ENCODE measurements around the gene RNF183.

DNA sequence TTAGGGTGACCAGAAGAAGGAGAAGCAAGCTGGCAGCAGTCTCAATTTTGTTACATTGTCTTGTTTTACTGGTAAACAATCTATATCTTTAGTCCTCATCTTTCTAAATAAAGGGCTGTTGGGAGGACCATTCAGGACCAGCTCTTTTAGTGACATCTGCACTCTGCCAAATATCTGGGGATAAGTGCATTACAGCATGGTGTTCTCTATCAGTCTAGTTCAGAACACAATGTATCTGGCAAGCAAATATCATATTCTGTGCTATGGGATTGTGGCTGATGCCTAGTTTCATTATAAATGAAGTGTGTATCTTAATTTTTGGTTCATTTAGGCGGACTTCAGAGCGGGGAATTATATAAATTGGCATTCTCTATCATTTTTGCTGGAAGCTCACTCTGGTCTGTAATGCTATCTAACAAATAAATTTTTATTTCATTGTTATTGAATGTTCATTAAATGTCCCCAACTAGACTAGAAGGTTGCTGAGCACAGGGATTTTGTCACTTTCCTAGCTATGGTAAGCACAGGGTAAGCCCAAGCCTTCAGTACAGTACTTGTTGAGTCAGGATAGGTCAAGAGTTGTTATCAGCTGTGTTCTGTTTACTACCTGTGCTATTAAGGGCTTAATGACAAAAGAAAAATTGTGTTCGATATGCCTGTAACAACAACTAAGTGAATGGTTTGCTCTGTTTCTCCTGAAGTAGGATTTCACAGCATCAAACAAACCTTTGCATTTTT lies 25.0 kb upstream of the RNF183 start:
- TF ChIP-seq, protein P1, sequence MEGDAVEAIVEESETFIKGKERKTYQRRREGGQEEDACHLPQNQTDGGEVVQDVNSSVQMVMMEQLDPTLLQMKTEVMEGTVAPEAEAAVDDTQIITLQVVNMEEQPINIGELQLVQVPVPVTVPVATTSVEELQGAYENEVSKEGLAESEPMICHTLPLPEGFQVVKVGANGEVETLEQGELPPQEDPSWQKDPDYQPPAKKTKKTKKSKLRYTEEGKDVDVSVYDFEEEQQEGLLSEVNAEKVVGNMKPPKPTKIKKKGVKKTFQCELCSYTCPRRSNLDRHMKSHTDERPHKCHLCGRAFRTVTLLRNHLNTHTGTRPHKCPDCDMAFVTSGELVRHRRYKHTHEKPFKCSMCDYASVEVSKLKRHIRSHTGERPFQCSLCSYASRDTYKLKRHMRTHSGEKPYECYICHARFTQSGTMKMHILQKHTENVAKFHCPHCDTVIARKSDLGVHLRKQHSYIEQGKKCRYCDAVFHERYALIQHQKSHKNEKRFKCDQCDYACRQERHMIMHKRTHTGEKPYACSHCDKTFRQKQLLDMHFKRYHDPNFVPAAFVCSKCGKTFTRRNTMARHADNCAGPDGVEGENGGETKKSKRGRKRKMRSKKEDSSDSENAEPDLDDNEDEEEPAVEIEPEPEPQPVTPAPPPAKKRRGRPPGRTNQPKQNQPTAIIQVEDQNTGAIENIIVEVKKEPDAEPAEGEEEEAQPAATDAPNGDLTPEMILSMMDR (IDR thresholded peaks at IDR 0.05), result no peak
- TF ChIP-seq TEAD4 (IDR thresholded peaks at IDR 0.05; ENCODE audit: borderline replicate concordance, insufficient read depth), result no peak
- TF ChIP-seq POLR2AphosphoS5 (IDR thresholded peaks at IDR 0.05; ENCODE audit: low read depth, low read length), result no peak
- no peak for TF ChIP-seq USF2 (IDR thresholded peaks at IDR 0.05; ENCODE audit: borderline replicate concordance, low read depth, low read length)
- TF ChIP-seq SIN3A (IDR thresholded peaks at IDR 0.05; ENCODE audit: borderline replicate concordance, low read depth, low read length), result no peak
- TF ChIP-seq RXRA (IDR thresholded peaks at IDR 0.05; ENCODE audit: borderline replicate concordance, low read depth), result no peak

All from SK-N-SH (cell line).